Stomach smooth muscle (tissue), 2 donors: ENCODE data around the gene PLXNB3.

Source experiments
- H3K27ac ChIP-seq: one replicate; pipeline ENCODE4 v1.7.0; 2013; ENCODE audit warnings: mild to moderate bottlenecking, low read length, inconsistent platforms
- H3K27me3 ChIP-seq, 2 donors: one replicate each; pipeline ENCODE4 v1.7.0; 2013; ENCODE audit warnings: low read length in 2 of 2; ENCODE audit not compliant: insufficient read depth in 2 of 2, control insufficient read depth in 1 of 2
- H3K36me3 ChIP-seq, 2 donors: one replicate each; pipeline ENCODE4 v1.7.0; 2013; ENCODE audit warnings: low read length in 2 of 2; ENCODE audit not compliant: control insufficient read depth in 2 of 2, insufficient read depth in 2 of 2
- H3K4me1 ChIP-seq: one replicate; pipeline ENCODE4 v1.7.0; 2013; ENCODE audit warnings: low read length; ENCODE audit not compliant: control insufficient read depth, insufficient read depth
- H3K4me3 ChIP-seq, 2 donors: one replicate each; pipeline ENCODE4 v1.7.0; 2013; ENCODE audit warnings: low read length in 2 of 2
- H3K9ac ChIP-seq, 2 donors: one replicate each; pipeline ENCODE4 v1.7.0; 2013; ENCODE audit warnings: low read length in 2 of 2, mild to moderate bottlenecking in 1 of 2
- H3K9me3 ChIP-seq, 2 donors: one replicate each; pipeline ENCODE4 v1.7.0; 2013; ENCODE audit warnings: low read length in 2 of 2; ENCODE audit not compliant: control insufficient read depth in 2 of 2
- donor health status: healthy.
- donor health status: Pancreatic carcinoma.

The PLXNB3 gene

GRCh38 chrX:153819384-153820040, 55.5 kb downstream of the PLXNB3 start:
- H3K9me3 ChIP-seq = no peaks in the 10 kb centered on the region
- H3K27ac ChIP-seq = no peak overlapping the region
- H3K36me3 ChIP-seq = no peaks in the 10 kb centered on the region
- H3K9ac ChIP-seq = peak overlapping the region; percentile 13 to 38
- peaks cover 0 to 15% of the 10 kb centered on the region in 2 donors for H3K27me3 ChIP-seq
- peak overlapping the region; percentile 51 to 64 for H3K4me3 ChIP-seq
- no peaks in the 10 kb centered on the region for H3K4me1 ChIP-seq

- Histone ChIP-seq H3K9me3 (no peaks in the 10 kb centered on the region), H3K27me3 (peaks cover 0 to 15% of the 10 kb centered on the region in 2 donors), H3K27ac (no peak overlapping the region), H3K4me1 (no peaks in the 10 kb centered on the region), H3K36me3 (no peaks in the 10 kb centered on the region), H3K4me3 (no peak overlapping the region), H3K9ac (no peak overlapping the region)
Measured at GRCh38 chrX:153820601-153821000, 56.6 kb downstream of the PLXNB3 start.

GRCh38 chrX:153821066-153821465, 57.0 kb downstream of the PLXNB3 start:
- Histone ChIP-seq H3K27me3 (peaks cover 0 to 15% of the 10 kb centered on the region in 2 donors), H3K9me3 (no peaks in the 10 kb centered on the region), H3K27ac (no peak overlapping the region), H3K4me3 (no peak overlapping the region), H3K36me3 (no peaks in the 10 kb centered on the region), H3K4me1 (no peaks in the 10 kb centered on the region), H3K9ac (no peak overlapping the region)

- Histone ChIP-seq H3K27me3 (peaks cover 0 to 19% of the 10 kb centered on the region in 2 donors), H3K4me1 (peaks cover 7% of the 10 kb centered on the region), H3K27ac (no peak overlapping the region), H3K36me3 (no peaks in the 10 kb centered on the region), H3K9me3 (no peaks in the 10 kb centered on the region), H3K4me3 (no peak overlapping the region), H3K9ac (no peak overlapping the region)
Measured at GRCh38 chrX:153824348-153824747, 60.3 kb downstream of the PLXNB3 start.

- no peak overlapping the region for H3K4me3 ChIP-seq
- peaks cover 0 to 16% of the 10 kb centered on the region in 2 donors for H3K27me3 ChIP-seq
- no peaks in the 10 kb centered on the region for H3K9me3 ChIP-seq
- no peak overlapping the region for H3K9ac ChIP-seq
- peaks cover 8% of the 10 kb centered on the region for H3K4me1 ChIP-seq
- H3K36me3 ChIP-seq = no peaks in the 10 kb centered on the region
- H3K27ac ChIP-seq = no peak overlapping the region
Measured at GRCh38 chrX:153825042-153825441, 61.0 kb downstream of the PLXNB3 start.
